Calu3 (cell line): ENCODE measurements around the gene DNAJB14. TPM values are rescaled to one million over a fixed set of nuclear protein-coding genes. Genes with fewer than 3 reads are reported as not detected.
"Not testable (repeated sequence)": the region's sequence is repeated elsewhere in the genome, so short reads cannot be mapped to it uniquely, and the experiment has no call there.

Experiments
- BruUV-seq: library from RNA; stranded (reverse); fragments of 400-500 nt; replicated peaks from 2 replicates; lab custom pipeline; 2021; lab: Mats Ljungman, UMichigan
- CTCF ChIA-PET: fragments of 300-600 bp; sonication (Branson Sonifier 250); formaldehyde crosslinking; loops from one replicate; lab custom pipeline; 2022; ENCODE audit warnings: antibody characterized with exemption; lab: Charles Lee
- DNase-seq: peaks from one replicate; pipeline ENCODE4 v3.0.0; 2022
- H3K27ac Mint-ChIP-seq: one replicate; pipeline ENCODE4 v1.8.0; 2022; ENCODE audit warnings: mixed read lengths; ENCODE audit not compliant: unreplicated experiment
- H3K27me3 Mint-ChIP-seq: one replicate; pipeline ENCODE4 v1.8.0; 2022; ENCODE audit warnings: mixed read lengths; ENCODE audit not compliant: unreplicated experiment
- H3K36me3 Mint-ChIP-seq: one replicate; pipeline ENCODE4 v1.8.0; 2022; ENCODE audit warnings: mild to moderate bottlenecking, moderate library complexity, mixed read lengths; ENCODE audit not compliant: insufficient read depth, unreplicated experiment
- H3K4me1 Mint-ChIP-seq: one replicate; pipeline ENCODE4 v1.8.0; 2022; ENCODE audit warnings: mild to moderate bottlenecking, low read depth, mixed read lengths; ENCODE audit not compliant: unreplicated experiment
- H3K4me3 Mint-ChIP-seq: one replicate; pipeline ENCODE4 v1.8.0; 2022; ENCODE audit warnings: mild to moderate bottlenecking, low read depth, moderate library complexity, mixed read lengths; ENCODE audit not compliant: unreplicated experiment
- H3K9me3 Mint-ChIP-seq: one replicate; pipeline ENCODE4 v1.8.0; 2022; ENCODE audit warnings: low read depth, mixed read lengths; ENCODE audit not compliant: unreplicated experiment
- intact Hi-C: fragments of 100-400 bp; cut with micrococcal nuclease; formaldehyde crosslinking; loops from one replicate; pipeline ENCODE4 v1.10.0; 2022; ENCODE audit not compliant: unreplicated experiment
- total RNA-seq: library from RNA; stranded (reverse); gene quantifications from 2 replicates; pipeline ENCODE4 v1.2.3, GENCODE V29; 2022
- TF ChIP-seq, protein P1 (sequence below): fragments of 200-600 bp; IDR thresholded peaks from one replicate; pipeline ENCODE4 v1.8.0; 2022; ENCODE audit warnings: antibody characterized with exemption; ENCODE audit not compliant: unreplicated experiment

The DNAJB14 gene
- total RNA-seq, 1 experiment from 2014 or later = 35.4 TPM

DNA sequence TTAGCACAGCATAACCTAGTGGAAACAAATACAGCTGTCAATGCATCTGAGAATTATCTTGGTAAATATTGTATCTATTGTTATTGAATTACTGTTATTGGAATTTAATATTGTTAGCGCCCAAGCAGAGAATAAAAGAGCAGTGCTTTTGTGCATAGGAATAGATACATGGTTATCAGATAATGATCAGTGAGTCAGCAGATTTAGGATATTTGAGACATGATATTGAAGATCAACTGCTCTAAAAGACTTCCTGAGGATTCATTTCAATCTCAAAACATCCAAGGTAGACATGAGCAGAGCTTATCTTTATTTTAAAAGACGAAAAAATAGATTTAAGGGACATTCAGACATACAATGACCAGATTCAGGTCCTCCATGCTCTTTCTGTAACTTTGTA, 14.2 kb upstream of the DNAJB14 start:
- TF ChIP-seq, protein P1, sequence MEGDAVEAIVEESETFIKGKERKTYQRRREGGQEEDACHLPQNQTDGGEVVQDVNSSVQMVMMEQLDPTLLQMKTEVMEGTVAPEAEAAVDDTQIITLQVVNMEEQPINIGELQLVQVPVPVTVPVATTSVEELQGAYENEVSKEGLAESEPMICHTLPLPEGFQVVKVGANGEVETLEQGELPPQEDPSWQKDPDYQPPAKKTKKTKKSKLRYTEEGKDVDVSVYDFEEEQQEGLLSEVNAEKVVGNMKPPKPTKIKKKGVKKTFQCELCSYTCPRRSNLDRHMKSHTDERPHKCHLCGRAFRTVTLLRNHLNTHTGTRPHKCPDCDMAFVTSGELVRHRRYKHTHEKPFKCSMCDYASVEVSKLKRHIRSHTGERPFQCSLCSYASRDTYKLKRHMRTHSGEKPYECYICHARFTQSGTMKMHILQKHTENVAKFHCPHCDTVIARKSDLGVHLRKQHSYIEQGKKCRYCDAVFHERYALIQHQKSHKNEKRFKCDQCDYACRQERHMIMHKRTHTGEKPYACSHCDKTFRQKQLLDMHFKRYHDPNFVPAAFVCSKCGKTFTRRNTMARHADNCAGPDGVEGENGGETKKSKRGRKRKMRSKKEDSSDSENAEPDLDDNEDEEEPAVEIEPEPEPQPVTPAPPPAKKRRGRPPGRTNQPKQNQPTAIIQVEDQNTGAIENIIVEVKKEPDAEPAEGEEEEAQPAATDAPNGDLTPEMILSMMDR = no peak
- Mint-ChIP-seq H3K4me1 (no peaks in the 10 kb centered on the region), H3K27ac (no peak overlapping the region), H3K36me3 (no peaks in the 10 kb centered on the region), H3K4me3 (no peak overlapping the region), H3K9me3 (peaks cover 4% of the 10 kb centered on the region), H3K27me3 (no peaks in the 10 kb centered on the region)
- no peak for DNase-seq
- CTCF ChIA-PET = interaction anchor here (1.1 kb wide), 1 partner anchor 10 kb away, joined by 3 read pairs; the partner anchor contains the start of gene H2AZ1
- BruUV-seq = no TSS peak
- intact Hi-C loops = no loop called here

GRCh38 chr4:99958207-99958606, 11.8 kb upstream of the DNAJB14 start:
- H3K4me3 Mint-ChIP-seq, H3K27ac Mint-ChIP-seq, CTCF ChIA-PET, H3K36me3 Mint-ChIP-seq, intact Hi-C loops, H3K27me3 Mint-ChIP-seq, DNase-seq, H3K9me3 Mint-ChIP-seq, BruUV-seq, H3K4me1 Mint-ChIP-seq: not testable (repeated sequence)

GRCh38 chr4:99950913-99951254, 4.5 kb upstream of the DNAJB14 start:
- CTCF ChIA-PET = interaction anchor here (0.9 kb wide), 1 partner anchor 10 kb away, joined by 3 read pairs; no protein-coding TSS in a partner anchor
- TSS peak; percentile 55 for BruUV-seq
- no peaks in the 10 kb centered on the region for H3K9me3 Mint-ChIP-seq
- TF ChIP-seq, protein P1 = no peak
- no peak overlapping the region for H3K27ac Mint-ChIP-seq
- no peaks in the 10 kb centered on the region for H3K4me1 Mint-ChIP-seq
- intact Hi-C loops = no loop called here
- peaks cover 21% of the 10 kb centered on the region for H3K36me3 Mint-ChIP-seq
- no peak overlapping the region for H3K4me3 Mint-ChIP-seq
- DNase-seq = no peak
- no peaks in the 10 kb centered on the region for H3K27me3 Mint-ChIP-seq

- BruUV-seq = no TSS peak
- no peaks in the 10 kb centered on the region for H3K27me3 Mint-ChIP-seq
- CTCF ChIA-PET = interaction anchor here (0.7 to 0.9 kb wide), 2 partner anchors 10 to 27 kb away, joined by 3 to 7 read pairs; no protein-coding TSS in a partner anchor
- peak; percentile 93 for DNase-seq
- H3K9me3 Mint-ChIP-seq = no peaks in the 10 kb centered on the region
- TF ChIP-seq, protein P1 = no peak
- peaks cover 27% of the 10 kb centered on the region for H3K36me3 Mint-ChIP-seq
- H3K4me1 Mint-ChIP-seq = no peaks in the 10 kb centered on the region
- no peak within 1 kb of the TSS for H3K4me3 Mint-ChIP-seq
- H3K27ac Mint-ChIP-seq = no peak within 1 kb of the TSS
- intact Hi-C loops = loop anchor here (5.0 kb wide), 2 partner anchors 53 to 133 kb away; partner anchors contain the start of gene DAPP1
Measured at GRCh38 chr4:99949999-99950912, 3.8 kb upstream of the DNAJB14 start, which contains the start of gene H2AZ1. Gene H2AZ1 (minus strand): TSS chr4:99950275. CDS start chr4:99950170, 105 bp downstream.
